Liver (tissue), 3 donors: Measurements from ENCODE around the gene DBNDD2.

ENCODE experiments used
- FOXA2 ChIP-seq: IDR thresholded peaks from 2 replicates; pipeline ENCODE4 v1.6.1; 2016; ENCODE audit warnings: antibody characterized with exemption
- GABPA ChIP-seq, 2 donors: IDR thresholded peaks in 1 of 2; conservative IDR thresholded peaks in 1 of 2; 2 replicates each; pipeline ENCODE4 v1.6.1; 2016; ENCODE audit warnings: antibody characterized with exemption in 2 of 2, mild to moderate bottlenecking in 1 of 2, moderate library complexity in 1 of 2
- JUND ChIP-seq, 2 donors: IDR thresholded peaks; 2 replicates each; pipeline ENCODE4 v1.6.1; 2016; ENCODE audit warnings: antibody characterized with exemption in 2 of 2
- RAD21 ChIP-seq, 2 donors: IDR thresholded peaks; 2 replicates each; pipeline ENCODE4 v1.6.1; 2016; ENCODE audit warnings: antibody characterized with exemption in 2 of 2, mild to moderate bottlenecking in 2 of 2
- RXRA ChIP-seq, 2 donors: IDR thresholded peaks; 2 replicates each; pipeline ENCODE4 v1.6.1; 2017 to 2018; ENCODE audit warnings: antibody characterized with exemption in 2 of 2, mild to moderate bottlenecking in 1 of 2
- SP1 ChIP-seq: IDR thresholded peaks from 2 replicates; pipeline ENCODE4 v1.6.1; 2018; ENCODE audit warnings: antibody characterized with exemption, mild to moderate bottlenecking
- TAF1 ChIP-seq: conservative IDR thresholded peaks from 2 replicates; pipeline ENCODE4 v1.6.1; 2016; ENCODE audit warnings: antibody characterized with exemption, mild to moderate bottlenecking
- TF ChIP-seq, protein P1 (sequence below): fragments of 150-350 bp; IDR thresholded peaks from 2 replicates; pipeline ENCODE4 v1.5.1; 2017; ENCODE audit warnings: improper control_type of control experiment, low read depth, low read length; ENCODE audit not compliant: missing input control
- TF ChIP-seq, protein P2 (sequence below): IDR thresholded peaks from 2 replicates; pipeline ENCODE4 v1.6.1; 2016; ENCODE audit warnings: antibody characterized with exemption
- TF ChIP-seq, protein P3 (sequence below): IDR thresholded peaks from 2 replicates; pipeline ENCODE4 v1.6.1; 2016; ENCODE audit warnings: antibody characterized with exemption
- TF ChIP-seq, protein P4 (sequence below): IDR thresholded peaks from 2 replicates; pipeline ENCODE4 v1.6.1; 2016; ENCODE audit warnings: antibody characterized with exemption, mild to moderate bottlenecking
- TF ChIP-seq, protein P5 (sequence below): IDR thresholded peaks from 2 replicates; pipeline ENCODE4 v1.6.1; 2016; ENCODE audit warnings: antibody characterized with exemption
- donor health status: healthy.
- donor health status: healthy.

DNA sequence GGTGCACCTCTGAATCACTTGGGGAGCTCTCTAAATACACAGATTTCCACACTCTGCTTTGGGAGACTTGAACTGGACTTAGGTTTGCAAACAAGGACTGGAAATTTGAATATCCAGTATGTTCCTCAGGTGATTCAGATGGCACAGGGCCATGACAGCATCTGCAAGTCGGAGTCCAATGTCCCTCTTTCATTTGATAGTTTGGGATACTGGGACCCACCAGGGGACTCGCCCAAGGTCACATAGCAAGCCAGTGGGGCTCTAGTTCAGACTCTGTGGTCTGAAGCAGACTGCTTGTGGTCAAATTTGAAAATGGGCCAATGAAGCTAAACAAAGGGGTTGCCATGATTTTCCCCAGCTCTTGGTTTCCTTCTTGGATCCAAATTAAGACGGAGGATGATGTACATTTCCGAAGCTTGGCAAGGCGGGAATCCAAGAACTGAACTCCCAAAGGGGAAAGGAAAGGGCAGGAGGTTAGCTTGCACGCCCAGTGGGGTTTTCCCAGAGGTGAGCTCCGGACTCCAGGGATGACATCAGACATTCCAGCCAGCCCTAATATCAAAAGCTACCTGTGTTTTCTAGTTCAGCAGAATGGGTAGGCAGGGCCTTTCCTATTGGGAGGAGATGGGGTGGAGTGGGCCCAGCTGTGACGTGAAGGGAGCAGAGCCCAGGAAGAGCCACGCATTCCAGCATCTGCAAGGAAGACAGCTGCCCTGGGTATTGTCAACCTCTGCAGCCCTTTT lies 48.5 kb upstream of the DBNDD2 start:
- no peak for TF ChIP-seq TAF1
- TF ChIP-seq, protein P1, sequence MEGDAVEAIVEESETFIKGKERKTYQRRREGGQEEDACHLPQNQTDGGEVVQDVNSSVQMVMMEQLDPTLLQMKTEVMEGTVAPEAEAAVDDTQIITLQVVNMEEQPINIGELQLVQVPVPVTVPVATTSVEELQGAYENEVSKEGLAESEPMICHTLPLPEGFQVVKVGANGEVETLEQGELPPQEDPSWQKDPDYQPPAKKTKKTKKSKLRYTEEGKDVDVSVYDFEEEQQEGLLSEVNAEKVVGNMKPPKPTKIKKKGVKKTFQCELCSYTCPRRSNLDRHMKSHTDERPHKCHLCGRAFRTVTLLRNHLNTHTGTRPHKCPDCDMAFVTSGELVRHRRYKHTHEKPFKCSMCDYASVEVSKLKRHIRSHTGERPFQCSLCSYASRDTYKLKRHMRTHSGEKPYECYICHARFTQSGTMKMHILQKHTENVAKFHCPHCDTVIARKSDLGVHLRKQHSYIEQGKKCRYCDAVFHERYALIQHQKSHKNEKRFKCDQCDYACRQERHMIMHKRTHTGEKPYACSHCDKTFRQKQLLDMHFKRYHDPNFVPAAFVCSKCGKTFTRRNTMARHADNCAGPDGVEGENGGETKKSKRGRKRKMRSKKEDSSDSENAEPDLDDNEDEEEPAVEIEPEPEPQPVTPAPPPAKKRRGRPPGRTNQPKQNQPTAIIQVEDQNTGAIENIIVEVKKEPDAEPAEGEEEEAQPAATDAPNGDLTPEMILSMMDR, result no peak
- TF ChIP-seq, protein P2, sequence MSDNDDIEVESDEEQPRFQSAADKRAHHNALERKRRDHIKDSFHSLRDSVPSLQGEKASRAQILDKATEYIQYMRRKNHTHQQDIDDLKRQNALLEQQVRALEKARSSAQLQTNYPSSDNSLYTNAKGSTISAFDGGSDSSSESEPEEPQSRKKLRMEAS, result peak; percentile 20
- TF ChIP-seq, protein P3, sequence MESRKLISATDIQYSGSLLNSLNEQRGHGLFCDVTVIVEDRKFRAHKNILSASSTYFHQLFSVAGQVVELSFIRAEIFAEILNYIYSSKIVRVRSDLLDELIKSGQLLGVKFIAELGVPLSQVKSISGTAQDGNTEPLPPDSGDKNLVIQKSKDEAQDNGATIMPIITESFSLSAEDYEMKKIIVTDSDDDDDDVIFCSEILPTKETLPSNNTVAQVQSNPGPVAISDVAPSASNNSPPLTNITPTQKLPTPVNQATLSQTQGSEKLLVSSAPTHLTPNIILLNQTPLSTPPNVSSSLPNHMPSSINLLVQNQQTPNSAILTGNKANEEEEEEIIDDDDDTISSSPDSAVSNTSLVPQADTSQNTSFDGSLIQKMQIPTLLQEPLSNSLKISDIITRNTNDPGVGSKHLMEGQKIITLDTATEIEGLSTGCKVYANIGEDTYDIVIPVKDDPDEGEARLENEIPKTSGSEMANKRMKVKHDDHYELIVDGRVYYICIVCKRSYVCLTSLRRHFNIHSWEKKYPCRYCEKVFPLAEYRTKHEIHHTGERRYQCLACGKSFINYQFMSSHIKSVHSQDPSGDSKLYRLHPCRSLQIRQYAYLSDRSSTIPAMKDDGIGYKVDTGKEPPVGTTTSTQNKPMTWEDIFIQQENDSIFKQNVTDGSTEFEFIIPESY, result no peak
- peak; percentile 74 for TF ChIP-seq SP1
- peak in 1 of 2 donors; percentile 8 for TF ChIP-seq RAD21 (IDR thresholded peaks at IDR 0.05)
- TF ChIP-seq FOXA2, result no peak
- TF ChIP-seq, protein P4, sequence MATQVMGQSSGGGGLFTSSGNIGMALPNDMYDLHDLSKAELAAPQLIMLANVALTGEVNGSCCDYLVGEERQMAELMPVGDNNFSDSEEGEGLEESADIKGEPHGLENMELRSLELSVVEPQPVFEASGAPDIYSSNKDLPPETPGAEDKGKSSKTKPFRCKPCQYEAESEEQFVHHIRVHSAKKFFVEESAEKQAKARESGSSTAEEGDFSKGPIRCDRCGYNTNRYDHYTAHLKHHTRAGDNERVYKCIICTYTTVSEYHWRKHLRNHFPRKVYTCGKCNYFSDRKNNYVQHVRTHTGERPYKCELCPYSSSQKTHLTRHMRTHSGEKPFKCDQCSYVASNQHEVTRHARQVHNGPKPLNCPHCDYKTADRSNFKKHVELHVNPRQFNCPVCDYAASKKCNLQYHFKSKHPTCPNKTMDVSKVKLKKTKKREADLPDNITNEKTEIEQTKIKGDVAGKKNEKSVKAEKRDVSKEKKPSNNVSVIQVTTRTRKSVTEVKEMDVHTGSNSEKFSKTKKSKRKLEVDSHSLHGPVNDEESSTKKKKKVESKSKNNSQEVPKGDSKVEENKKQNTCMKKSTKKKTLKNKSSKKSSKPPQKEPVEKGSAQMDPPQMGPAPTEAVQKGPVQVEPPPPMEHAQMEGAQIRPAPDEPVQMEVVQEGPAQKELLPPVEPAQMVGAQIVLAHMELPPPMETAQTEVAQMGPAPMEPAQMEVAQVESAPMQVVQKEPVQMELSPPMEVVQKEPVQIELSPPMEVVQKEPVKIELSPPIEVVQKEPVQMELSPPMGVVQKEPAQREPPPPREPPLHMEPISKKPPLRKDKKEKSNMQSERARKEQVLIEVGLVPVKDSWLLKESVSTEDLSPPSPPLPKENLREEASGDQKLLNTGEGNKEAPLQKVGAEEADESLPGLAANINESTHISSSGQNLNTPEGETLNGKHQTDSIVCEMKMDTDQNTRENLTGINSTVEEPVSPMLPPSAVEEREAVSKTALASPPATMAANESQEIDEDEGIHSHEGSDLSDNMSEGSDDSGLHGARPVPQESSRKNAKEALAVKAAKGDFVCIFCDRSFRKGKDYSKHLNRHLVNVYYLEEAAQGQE, result no peak
- TF ChIP-seq, protein P5, sequence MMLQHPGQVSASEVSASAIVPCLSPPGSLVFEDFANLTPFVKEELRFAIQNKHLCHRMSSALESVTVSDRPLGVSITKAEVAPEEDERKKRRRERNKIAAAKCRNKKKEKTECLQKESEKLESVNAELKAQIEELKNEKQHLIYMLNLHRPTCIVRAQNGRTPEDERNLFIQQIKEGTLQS, result peak; percentile 90
- peak; percentile 73 to 79 for TF ChIP-seq RXRA (IDR thresholded peaks at IDR 0.05)
- peak in 1 of 2 donors; percentile 9 for TF ChIP-seq GABPA (IDR thresholded peaks at IDR 0.05 in 1 of 2, conservative IDR thresholded peaks at IDR 0.05 in 1 of 2)
- peak; percentile 69 to 88 for TF ChIP-seq JUND (IDR thresholded peaks at IDR 0.05)
